K562 (cell line): Measurements from ENCODE around the gene PTPN7. TPM values are rescaled to one million over a fixed set of nuclear protein-coding genes. Genes with fewer than 3 reads are reported as not detected.

Experiments used
- BHLHE40 ChIP-seq: IDR thresholded peaks from 2 replicates; pipeline ENCODE4 v1.6.1; 2011; ENCODE audit warnings: low read length, improper control_type of control experiment
- JUND ChIP-seq, 2 experiments: IDR thresholded peaks; 2 replicates in 1 of 2; 3 replicates in 1 of 2; pipeline ENCODE4 v1.6.1; 2011; ENCODE audit warnings: borderline replicate concordance in 2 of 2, low read depth in 2 of 2, low read length in 2 of 2, improper control_type of control experiment in 1 of 2, missing biosample characterization in 1 of 2, missing genetic modification characterization in 1 of 2, missing genetic modification reagents in 1 of 2
- NR1H2 ChIP-seq: sonication (generic); formaldehyde crosslinking; IDR thresholded peaks from 2 replicates; pipeline ENCODE4 v1.4.0; 2020; ENCODE audit warnings: mild to moderate bottlenecking, missing genetic modification reagents
- PREB ChIP-seq: sonication (generic); formaldehyde crosslinking; IDR thresholded peaks from 2 replicates; pipeline ENCODE4 v1.8.1; 2023; ENCODE audit warnings: mild to moderate bottlenecking, missing genetic modification reagents
- STAG1 ChIP-seq: sonication (generic); formaldehyde crosslinking; IDR thresholded peaks from 2 replicates; pipeline ENCODE4 v1.5.0; 2020; ENCODE audit warnings: missing genetic modification reagents, borderline replicate concordance
- TBP ChIP-seq: optimal IDR thresholded peaks from 2 replicates; pipeline ENCODE3; 2011; ENCODE audit warnings: low read depth, low read length, improper control_type of control experiment
- TCF7L2 ChIP-seq: fragments of 150-350 bp; IDR thresholded peaks from 2 replicates; pipeline ENCODE4 v1.6.1; 2016; ENCODE audit warnings: low read depth, mild to moderate bottlenecking, low read length, moderate library complexity
- TFAP4 ChIP-seq: sonication (generic); formaldehyde crosslinking; IDR thresholded peaks from 2 replicates; pipeline ENCODE4 v1.8.0; 2022; ENCODE audit warnings: missing genetic modification reagents, mild to moderate bottlenecking, moderate library complexity, borderline replicate concordance
- ZBTB49 ChIP-seq: sonication (generic); formaldehyde crosslinking; IDR thresholded peaks from 2 replicates; pipeline ENCODE4 v1.8.0; 2022; ENCODE audit warnings: missing genetic modification reagents, mild to moderate bottlenecking, borderline replicate concordance
- ZNF318 ChIP-seq, 2 experiments: fragments of 450-650 bp; IDR thresholded peaks; 2 replicates each; pipeline ENCODE4 v1.6.1; 2016; ENCODE audit warnings: mild to moderate bottlenecking in 2 of 2, borderline replicate concordance in 1 of 2, low read depth in 1 of 2, moderate library complexity in 1 of 2
- polyA plus RNA-seq, 8 experiments: library from polyadenylated mRNA; depleted of rRNA in 4 of 8; stranded (reverse) in 5 of 8; unstranded in 3 of 8; fragments of >200 nt; fragmentation: Nextera tagmentation in 2 of 8; fragmentation: Illumina TruSeq in 1 of 8; extraction: Ambion mirVana in 2 of 8; extraction: Trizol in 1 of 8; gene quantifications; 2 replicates each; pipeline versions ENCODE4 v1.2.1 to v1.2.3, GENCODE V29; 2011 to 2014; ENCODE audit warnings: inconsistent platforms in 1 of 8, missing spikeins in 1 of 8
- total RNA-seq, 7 experiments: library from RNA; depleted of rRNA in 6 of 7; stranded (reverse); fragments of >200 nt in 6 of 7; fragmentation: Illumina TruSeq in 2 of 7; extraction: Trizol in 2 of 7; gene quantifications; 2 replicates each; pipeline versions ENCODE4 v1.2.1 to v1.2.3, GENCODE V29; 2011 to 2021; ENCODE audit warnings: low replicate concordance in 1 of 7

Gene PTPN7
- total and polyA plus RNA-seq, 9 of the 15 experiments (the other 6 are each of a cell fraction or from before 2014, with no cell fraction given): 18.7 to 144 (median 120) TPM

GRCh38 chr1:202192770-202193613 is 32.6 kb upstream of the PTPN7 start (continued):
- TF ChIP-seq TBP: no peak
- TF ChIP-seq ZBTB49 (CRISPR knock-in tag): no peak
- TF ChIP-seq JUND (IDR thresholded peaks at IDR 0.05; ENCODE audit: borderline replicate concordance, low read depth, low read length): 0 out of 2 replicates have a peak, but pooled peaks have one; percentile 24
- no peak for TF ChIP-seq JUND (tag; IDR thresholded peaks at IDR 0.05; ENCODE audit: borderline replicate concordance, low read depth, low read length)
- no peak for TF ChIP-seq TCF7L2
- no peak for TF ChIP-seq ZNF318 (IDR thresholded peaks at IDR 0.05; ENCODE audit: borderline replicate concordance in 1 of 2, low read depth in 1 of 2)
- no peak for TF ChIP-seq NR1H2 (CRISPR knock-in tag)
- peak; percentile 75; the same call in 1 of the 2 replicates for TF ChIP-seq PREB (CRISPR knock-in tag)
- TF ChIP-seq STAG1 (CRISPR knock-in tag): peak; percentile 60; the same call in 1 of the 2 replicates
- TF ChIP-seq BHLHE40: 0 out of 2 replicates have a peak, but pooled peaks have one; percentile 1
- peak; percentile 94 for TF ChIP-seq TFAP4
